Nephron (organoid): ENCODE data around the gene GPR37L1.

Experiments
- H3K27ac Mint-ChIP-seq, 3 experiments: 2 replicates each; pipeline ENCODE4 v1.8.0; 2020; ENCODE audit warnings: mixed read lengths in 3 of 3, mild to moderate bottlenecking in 2 of 3, moderate library complexity in 1 of 3
- H3K27me3 Mint-ChIP-seq: 2 replicates; pipeline ENCODE4 v1.8.0; 2021; ENCODE audit warnings: low read depth, mild to moderate bottlenecking, moderate library complexity, mixed read lengths
- H3K36me3 Mint-ChIP-seq: 2 replicates; pipeline ENCODE4 v1.8.0; 2020; ENCODE audit warnings: low read depth, mixed read lengths
- H3K4me1 Mint-ChIP-seq: 2 replicates; pipeline ENCODE4 v1.8.0; 2020; ENCODE audit warnings: mixed read lengths
- H3K4me3 Mint-ChIP-seq, 3 experiments: 2 replicates each; pipeline ENCODE4 v1.8.0; 2020; ENCODE audit warnings: mild to moderate bottlenecking in 3 of 3, mixed read lengths in 3 of 3, moderate library complexity in 2 of 3
- H3K9me3 Mint-ChIP-seq: 2 replicates; pipeline ENCODE4 v1.8.0; 2020; ENCODE audit warnings: mixed read lengths
- CTCF ChIP-seq, 3 experiments: fragments of 200-600 bp; sonication (generic); IDR thresholded peaks; one replicate each; pipeline ENCODE4 v1.5.0; 2021; ENCODE audit warnings: antibody characterized with exemption in 3 of 3; ENCODE audit not compliant: unreplicated experiment in 3 of 3

Gene GPR37L1

GRCh38 chr1:202122639-202123335 lies at the start of gene GPR37L1:
Gene GPR37L1, plus strand, starts transcription at chr1:202122917. Its CDS starts 47 bp downstream, at chr1:202122964.
- H3K4me1 Mint-ChIP-seq, result no peaks in the 10 kb centered on the region
- no peaks in the 10 kb centered on the region for H3K9me3 Mint-ChIP-seq
- no peak within 1 kb of the TSS for H3K4me3 Mint-ChIP-seq
- peak; percentile 21 to 54 (median 26) for TF ChIP-seq CTCF (IDR thresholded peaks at IDR 0.05; ENCODE audit: unreplicated experiment in 3 of 3)
- H3K36me3 Mint-ChIP-seq, result no peaks in the 10 kb centered on the region
- H3K27ac Mint-ChIP-seq, result no peak within 1 kb of the TSS
- H3K27me3 Mint-ChIP-seq, result peaks cover 21% of the 10 kb centered on the region

GRCh38 chr1:202073206-202073605 lies 49.5 kb upstream of the GPR37L1 start:
- no peaks in the 10 kb centered on the region for H3K36me3 Mint-ChIP-seq
- H3K4me3 Mint-ChIP-seq, result no peak overlapping the region
- no peak overlapping the region for H3K27ac Mint-ChIP-seq
- H3K27me3 Mint-ChIP-seq, result peaks cover 5% of the 10 kb centered on the region
- H3K9me3 Mint-ChIP-seq, result no peaks in the 10 kb centered on the region
- H3K4me1 Mint-ChIP-seq, result peaks cover 13% of the 10 kb centered on the region
- no peak for TF ChIP-seq CTCF (IDR thresholded peaks at IDR 0.05; ENCODE audit: unreplicated experiment in 3 of 3)

GRCh38 chr1:202074985-202075384 lies 47.7 kb upstream of the GPR37L1 start:
- Mint-ChIP-seq H3K4me3 (no peak overlapping the region), H3K4me1 (peaks cover 13% of the 10 kb centered on the region), H3K27me3 (peaks cover 5% of the 10 kb centered on the region), H3K27ac (no peak overlapping the region), H3K9me3 (no peaks in the 10 kb centered on the region), H3K36me3 (no peaks in the 10 kb centered on the region)
- TF ChIP-seq CTCF (IDR thresholded peaks at IDR 0.05; ENCODE audit: unreplicated experiment in 3 of 3), result no peak

GRCh38 chr1:202075389-202075788 lies 47.3 kb upstream of the GPR37L1 start:
- Mint-ChIP-seq H3K27ac (no peak overlapping the region), H3K9me3 (no peaks in the 10 kb centered on the region), H3K4me1 (peaks cover 13% of the 10 kb centered on the region), H3K36me3 (no peaks in the 10 kb centered on the region), H3K4me3 (no peak overlapping the region), H3K27me3 (peaks cover 5% of the 10 kb centered on the region)
- TF ChIP-seq CTCF (IDR thresholded peaks at IDR 0.05; ENCODE audit: unreplicated experiment in 3 of 3), result no peak

- no peak overlapping the region for H3K27ac Mint-ChIP-seq
- peaks cover 13% of the 10 kb centered on the region for H3K4me1 Mint-ChIP-seq
- H3K4me3 Mint-ChIP-seq, result no peak overlapping the region
- peaks cover 5% of the 10 kb centered on the region for H3K27me3 Mint-ChIP-seq
- no peaks in the 10 kb centered on the region for H3K36me3 Mint-ChIP-seq
- H3K9me3 Mint-ChIP-seq, result no peaks in the 10 kb centered on the region
- no peak for TF ChIP-seq CTCF (IDR thresholded peaks at IDR 0.05; ENCODE audit: unreplicated experiment in 3 of 3)
Measured at GRCh38 chr1:202076050-202076511, 46.6 kb upstream of the GPR37L1 start.

- H3K27me3 Mint-ChIP-seq, result peaks cover 9% of the 10 kb centered on the region
- H3K9me3 Mint-ChIP-seq, result no peaks in the 10 kb centered on the region
- H3K27ac Mint-ChIP-seq, result no peak overlapping the region
- no peak for TF ChIP-seq CTCF (IDR thresholded peaks at IDR 0.05; ENCODE audit: unreplicated experiment in 3 of 3)
- no peak overlapping the region for H3K4me3 Mint-ChIP-seq
- peaks cover 17% of the 10 kb centered on the region for H3K4me1 Mint-ChIP-seq
- no peaks in the 10 kb centered on the region for H3K36me3 Mint-ChIP-seq
Measured at GRCh38 chr1:202078241-202078640, 44.5 kb upstream of the GPR37L1 start.
